Uterus (tissue), 2 donors: ENCODE results near the gene VPS50.

Source experiments
- POLR2A ChIP-seq, 2 donors: fragments of 450-650 bp; IDR thresholded peaks; one replicate each; pipeline ENCODE4 v1.6.1; 2016; ENCODE audit warnings: antibody characterized with exemption in 2 of 2, mild to moderate bottlenecking in 1 of 2, moderate library complexity in 1 of 2
- TF ChIP-seq, protein P1 (sequence below), 4 experiments: fragments of 200-600 bp in 2 of 4; fragments of 450-650 bp in 2 of 4; sonication (generic) in 2 of 4; IDR thresholded peaks; one replicate each; pipeline ENCODE4 v1.5.1; 2016 to 2019; ENCODE audit warnings: antibody characterized with exemption in 4 of 4, mild to moderate bottlenecking in 2 of 4, moderate library complexity in 1 of 4

DNA sequence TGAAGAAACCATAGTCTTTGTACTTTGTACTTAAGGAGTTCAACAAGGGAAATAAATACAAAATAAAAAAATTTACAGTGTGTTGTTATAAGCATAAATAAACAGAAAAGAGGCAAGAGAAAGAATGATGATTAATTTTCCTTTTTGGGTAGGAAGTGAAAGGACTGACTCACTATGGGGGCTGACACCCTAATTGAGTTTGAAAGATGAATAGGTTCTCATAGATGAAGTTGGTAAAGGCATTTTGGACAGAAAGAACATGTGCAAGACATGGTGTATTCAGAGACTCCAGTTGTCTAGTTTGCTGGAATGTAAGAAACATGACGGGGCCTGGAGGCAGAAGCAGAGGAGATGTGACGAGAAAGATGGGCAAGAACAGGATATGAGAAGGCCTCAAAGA, 83.7 kb downstream of the VPS50 start:
- TF ChIP-seq, protein P1, sequence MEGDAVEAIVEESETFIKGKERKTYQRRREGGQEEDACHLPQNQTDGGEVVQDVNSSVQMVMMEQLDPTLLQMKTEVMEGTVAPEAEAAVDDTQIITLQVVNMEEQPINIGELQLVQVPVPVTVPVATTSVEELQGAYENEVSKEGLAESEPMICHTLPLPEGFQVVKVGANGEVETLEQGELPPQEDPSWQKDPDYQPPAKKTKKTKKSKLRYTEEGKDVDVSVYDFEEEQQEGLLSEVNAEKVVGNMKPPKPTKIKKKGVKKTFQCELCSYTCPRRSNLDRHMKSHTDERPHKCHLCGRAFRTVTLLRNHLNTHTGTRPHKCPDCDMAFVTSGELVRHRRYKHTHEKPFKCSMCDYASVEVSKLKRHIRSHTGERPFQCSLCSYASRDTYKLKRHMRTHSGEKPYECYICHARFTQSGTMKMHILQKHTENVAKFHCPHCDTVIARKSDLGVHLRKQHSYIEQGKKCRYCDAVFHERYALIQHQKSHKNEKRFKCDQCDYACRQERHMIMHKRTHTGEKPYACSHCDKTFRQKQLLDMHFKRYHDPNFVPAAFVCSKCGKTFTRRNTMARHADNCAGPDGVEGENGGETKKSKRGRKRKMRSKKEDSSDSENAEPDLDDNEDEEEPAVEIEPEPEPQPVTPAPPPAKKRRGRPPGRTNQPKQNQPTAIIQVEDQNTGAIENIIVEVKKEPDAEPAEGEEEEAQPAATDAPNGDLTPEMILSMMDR (IDR thresholded peaks at IDR 0.05), result no peak
- no peak for TF ChIP-seq POLR2A (IDR thresholded peaks at IDR 0.05)
